ENCODE measurements around the gene ADGB.
"Not testable (repeated sequence)": the region's sequence is repeated elsewhere in the genome, so short reads cannot be mapped to it uniquely, and the experiment has no call there.

Gene ADGB

GRCh38 chr6:146767632-146768031 is 168.9 kb downstream of the ADGB start:
- DNase-seq (ENCODE audit: low spot score): no peak

- no peak for DNase-seq (ENCODE audit: low spot score)
Observed at GRCh38 chr6:146768722-146769121, 169.9 kb downstream of the ADGB start.

GRCh38 chr6:146770275-146770964 is 171.6 kb downstream of the ADGB start:
- DNase-seq (ENCODE audit: low spot score): no peak

GRCh38 chr6:146770965-146771735 is 172.4 kb downstream of the ADGB start:
- DNase-seq (ENCODE audit: low spot score): no peak

GRCh38 chr6:146775220-146775619 is 176.4 kb downstream of the ADGB start:
- peak; percentile 3 for DNase-seq (ENCODE audit: low spot score)

GRCh38 chr6:146781836-146782235 is 183.1 kb downstream of the ADGB start:
- no peak for DNase-seq (ENCODE audit: low spot score)

- DNase-seq (ENCODE audit: low spot score): peak; percentile 42
Observed at GRCh38 chr6:146785001-146785585, 186.3 kb downstream of the ADGB start.

GRCh38 chr6:146787876-146788508 is 189.2 kb downstream of the ADGB start:
- no peak for DNase-seq (ENCODE audit: low spot score)

- DNase-seq (ENCODE audit: low spot score): no peak
Observed at GRCh38 chr6:146790561-146791091, 191.9 kb downstream of the ADGB start.

GRCh38 chr6:146791930-146792329 is 193.2 kb downstream of the ADGB start:
- DNase-seq (ENCODE audit: low spot score): no peak

GRCh38 chr6:146793218-146793617 is 194.4 kb downstream of the ADGB start:
- not testable (repeated sequence) for DNase-seq (ENCODE audit: low spot score)

GRCh38 chr6:146795479-146796133 is 196.8 kb downstream of the ADGB start:
- DNase-seq (ENCODE audit: low spot score): no peak

- DNase-seq (ENCODE audit: low spot score): not testable (repeated sequence)
Observed at GRCh38 chr6:146803167-146803566, 204.4 kb downstream of the ADGB start.

GRCh38 chr6:146803601-146804000 is 204.8 kb downstream of the ADGB start:
- DNase-seq (ENCODE audit: low spot score): no peak

- no peak for DNase-seq (ENCODE audit: low spot score)
Observed at GRCh38 chr6:146805546-146806325, 207.0 kb downstream of the ADGB start.

- DNase-seq (ENCODE audit: low spot score): not testable (repeated sequence)
Observed at GRCh38 chr6:146809014-146809413, 210.2 kb downstream of the ADGB start.

- DNase-seq (ENCODE audit: low spot score): not testable (repeated sequence)
Observed at GRCh38 chr6:146812811-146813321, 214.1 kb downstream of the ADGB start.

GRCh38 chr6:146813554-146813953 is 214.8 kb downstream of the ADGB start:
- no peak for DNase-seq (ENCODE audit: low spot score)

- DNase-seq (ENCODE audit: low spot score): no peak
Observed at GRCh38 chr6:146814148-146814750, 215.5 kb downstream of the ADGB start.
